ENCODE results near the gene RAB9B.
A peak's percentile ranks its signal among the peaks of the same experiment; 100 is the strongest.

DNA sequence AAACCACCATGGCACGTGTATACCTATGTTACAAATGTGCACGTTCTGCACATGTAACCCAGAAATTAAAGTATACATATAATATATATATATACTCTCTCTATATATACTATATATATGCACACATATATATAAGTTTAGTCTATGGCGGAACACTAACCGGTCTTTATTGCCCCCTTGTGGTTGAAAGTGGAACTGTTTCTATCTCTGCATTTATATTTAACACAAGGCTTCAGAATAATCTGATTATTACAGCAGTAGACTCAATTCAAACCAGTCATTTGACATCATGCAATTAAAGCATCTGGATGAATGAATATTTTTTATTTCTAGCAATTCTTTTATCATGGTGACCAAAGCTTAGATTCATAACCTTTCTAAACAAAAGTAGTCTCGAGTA lies 14.6 kb downstream of the RAB9B start:
- TF ChIP-seq CTCF (conservative IDR thresholded peaks at IDR 0.05 in 1 of 2, IDR thresholded peaks at IDR 0.05 in 1 of 2; ENCODE audit: low read depth in 1 of 2, low read length in 2 of 2) (peak; percentile 35 to 46), EZH2 (IDR thresholded peaks at IDR 0.05; ENCODE audit: low read length, missing control alignments) (no peak)
